ENCODE measurements around the gene MBD5. TPM values are rescaled to one million over a fixed set of nuclear protein-coding genes. Genes with fewer than 3 reads are reported as not detected.
"Not testable (repeated sequence)": the region's sequence is repeated elsewhere in the genome, so short reads cannot be mapped to it uniquely, and the experiment has no call there.

MBD5 gene
- total RNA-seq, 1 donor from 2014 or later, result 95.4 TPM

DNA sequence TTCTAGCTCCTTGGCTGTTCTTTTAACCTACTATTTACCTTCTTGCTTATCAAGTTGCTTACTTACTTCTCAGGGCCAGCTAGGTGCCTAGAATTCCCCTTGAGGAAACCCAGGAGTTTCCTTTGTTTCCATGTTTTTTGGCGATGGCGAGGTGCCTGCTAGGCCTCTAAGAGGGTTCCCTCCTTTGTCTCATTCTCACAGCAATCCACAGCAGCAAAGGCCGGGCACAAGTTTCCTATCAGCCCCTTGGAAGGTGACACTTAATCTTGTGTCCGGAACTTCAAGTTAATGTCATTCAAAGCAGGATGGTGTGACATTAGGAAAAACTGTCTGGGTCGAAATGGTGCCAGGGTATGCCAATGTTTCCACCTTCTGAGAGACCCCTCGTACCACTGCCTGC, 521.7 kb downstream of the MBD5 start:
- H3K27me3 Mint-ChIP-seq (ENCODE audit: unreplicated experiment), result peaks cover 14% of the 10 kb centered on the region
- H3K36me3 Mint-ChIP-seq (ENCODE audit: unreplicated experiment), result peaks cover 7% of the 10 kb centered on the region
- TF ChIP-seq, protein P1, sequence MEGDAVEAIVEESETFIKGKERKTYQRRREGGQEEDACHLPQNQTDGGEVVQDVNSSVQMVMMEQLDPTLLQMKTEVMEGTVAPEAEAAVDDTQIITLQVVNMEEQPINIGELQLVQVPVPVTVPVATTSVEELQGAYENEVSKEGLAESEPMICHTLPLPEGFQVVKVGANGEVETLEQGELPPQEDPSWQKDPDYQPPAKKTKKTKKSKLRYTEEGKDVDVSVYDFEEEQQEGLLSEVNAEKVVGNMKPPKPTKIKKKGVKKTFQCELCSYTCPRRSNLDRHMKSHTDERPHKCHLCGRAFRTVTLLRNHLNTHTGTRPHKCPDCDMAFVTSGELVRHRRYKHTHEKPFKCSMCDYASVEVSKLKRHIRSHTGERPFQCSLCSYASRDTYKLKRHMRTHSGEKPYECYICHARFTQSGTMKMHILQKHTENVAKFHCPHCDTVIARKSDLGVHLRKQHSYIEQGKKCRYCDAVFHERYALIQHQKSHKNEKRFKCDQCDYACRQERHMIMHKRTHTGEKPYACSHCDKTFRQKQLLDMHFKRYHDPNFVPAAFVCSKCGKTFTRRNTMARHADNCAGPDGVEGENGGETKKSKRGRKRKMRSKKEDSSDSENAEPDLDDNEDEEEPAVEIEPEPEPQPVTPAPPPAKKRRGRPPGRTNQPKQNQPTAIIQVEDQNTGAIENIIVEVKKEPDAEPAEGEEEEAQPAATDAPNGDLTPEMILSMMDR (IDR thresholded peaks at IDR 0.05; ENCODE audit: partially characterized antibody, unreplicated experiment), result no peak
- no peak overlapping the region for H3K27ac Mint-ChIP-seq (ENCODE audit: unreplicated experiment)
- H3K4me1 Mint-ChIP-seq (ENCODE audit: low read depth, unreplicated experiment), result peaks cover 16% of the 10 kb centered on the region
- no peak overlapping the region for H3K4me3 Mint-ChIP-seq (ENCODE audit: unreplicated experiment)
- DNase-seq, result no peak
- H3K9me3 Mint-ChIP-seq (ENCODE audit: unreplicated experiment), result peaks cover 10% of the 10 kb centered on the region

DNA sequence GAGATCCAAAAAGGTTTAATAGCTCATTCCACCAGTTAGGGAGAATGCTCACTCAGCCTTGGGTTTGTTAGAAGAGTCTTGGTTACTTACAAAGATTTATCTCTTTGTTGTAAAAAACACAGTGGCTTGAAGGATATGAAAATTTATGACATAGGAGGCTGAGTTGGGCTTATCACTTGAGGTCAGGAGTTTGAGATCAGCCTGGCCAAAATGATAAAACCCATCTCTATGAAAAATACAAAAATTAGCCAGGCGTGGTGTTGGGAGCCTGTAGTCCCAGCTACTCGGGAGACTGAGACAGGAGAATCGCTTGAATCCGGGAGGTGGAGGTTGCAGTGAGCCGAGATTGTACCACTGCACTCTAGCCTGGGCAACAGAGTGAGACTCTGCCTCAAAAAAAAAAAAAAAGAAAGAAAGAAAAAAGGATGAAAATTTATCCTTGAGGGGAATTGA, 522.2 kb downstream of the MBD5 start:
- peaks cover 17% of the 10 kb centered on the region for H3K4me1 Mint-ChIP-seq (ENCODE audit: low read depth, unreplicated experiment)
- DNase-seq; H3K36me3 Mint-ChIP-seq (ENCODE audit: unreplicated experiment); H3K27me3 Mint-ChIP-seq (ENCODE audit: unreplicated experiment); H3K4me3 Mint-ChIP-seq (ENCODE audit: unreplicated experiment); H3K9me3 Mint-ChIP-seq (ENCODE audit: unreplicated experiment); H3K27ac Mint-ChIP-seq (ENCODE audit: unreplicated experiment): not testable (repeated sequence)

DNA sequence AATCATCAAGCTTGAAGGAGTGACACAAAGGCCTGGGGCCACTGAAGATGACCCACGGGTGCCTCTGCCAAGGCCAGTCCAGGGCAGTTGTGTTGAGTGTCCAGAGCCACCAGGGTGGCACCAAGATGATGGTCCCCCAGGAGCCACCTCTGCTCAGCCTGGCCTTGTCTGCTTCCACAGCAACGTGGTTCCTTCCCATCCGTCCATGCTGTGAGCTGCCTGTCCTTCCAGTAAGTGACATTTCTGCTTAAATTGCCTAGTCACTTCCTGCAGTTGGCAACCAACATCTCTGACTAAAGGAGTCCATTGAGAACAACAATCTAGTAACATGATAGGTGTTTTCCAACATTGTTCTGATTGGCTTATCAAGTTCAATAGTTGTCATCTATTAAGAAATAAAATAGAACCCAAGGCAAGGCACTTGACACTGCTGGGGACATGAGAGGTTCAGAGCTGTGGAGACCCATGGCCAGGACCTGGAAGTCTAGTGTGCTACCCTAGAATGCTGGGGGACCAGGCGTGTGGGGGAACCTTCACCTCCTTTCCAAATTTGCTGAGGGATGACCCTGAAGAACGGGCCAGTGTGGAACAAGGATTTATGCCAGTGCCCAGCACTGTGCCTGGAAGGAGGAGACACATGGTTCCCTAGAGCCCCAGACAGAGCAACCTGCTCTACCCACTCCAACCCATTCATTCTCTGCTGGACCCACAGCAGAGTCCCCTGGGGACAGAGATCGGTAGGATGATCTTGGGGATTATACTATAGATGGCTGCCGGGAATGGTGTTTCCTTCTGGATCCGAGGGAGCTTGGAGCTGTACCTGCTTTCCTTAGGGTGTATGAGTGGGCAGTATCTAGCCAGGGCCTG, 524.7 kb downstream of the MBD5 start:
- Mint-ChIP-seq H3K4me3 (ENCODE audit: unreplicated experiment) (no peak overlapping the region), H3K36me3 (ENCODE audit: unreplicated experiment) (peaks cover 5% of the 10 kb centered on the region), H3K9me3 (ENCODE audit: unreplicated experiment) (peaks cover 3% of the 10 kb centered on the region), H3K4me1 (ENCODE audit: low read depth, unreplicated experiment) (peaks cover 16% of the 10 kb centered on the region), H3K27ac (ENCODE audit: unreplicated experiment) (no peak overlapping the region), H3K27me3 (ENCODE audit: unreplicated experiment) (peaks cover 2% of the 10 kb centered on the region)
- DNase-seq, result no peak
- TF ChIP-seq, protein P1 (IDR thresholded peaks at IDR 0.05; ENCODE audit: partially characterized antibody, unreplicated experiment), result no peak

DNA sequence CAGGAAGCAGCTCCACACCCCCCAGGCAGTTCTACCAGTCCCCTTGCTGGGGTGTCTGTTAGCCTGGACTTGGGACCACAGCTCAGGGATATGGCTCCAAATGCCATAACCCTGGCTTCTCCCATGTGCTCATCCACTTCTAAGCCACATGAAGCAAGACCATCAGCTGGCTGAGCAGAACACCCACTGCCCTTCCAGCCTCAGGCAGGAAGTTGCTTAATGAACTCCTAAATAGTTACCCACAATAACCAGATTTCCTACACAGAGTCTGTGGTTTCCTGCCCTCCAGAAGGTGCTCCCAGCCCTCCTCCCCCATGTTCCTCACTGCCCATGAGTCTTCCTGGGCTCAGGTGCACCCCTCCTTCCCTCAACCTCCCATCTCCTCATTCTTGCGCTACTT, 525.4 kb downstream of the MBD5 start:
- TF ChIP-seq, protein P1 (IDR thresholded peaks at IDR 0.05; ENCODE audit: partially characterized antibody, unreplicated experiment), result no peak
- peaks cover 16% of the 10 kb centered on the region for H3K4me1 Mint-ChIP-seq (ENCODE audit: low read depth, unreplicated experiment)
- H3K27me3 Mint-ChIP-seq (ENCODE audit: unreplicated experiment), result peaks cover 2% of the 10 kb centered on the region
- peaks cover 5% of the 10 kb centered on the region for H3K9me3 Mint-ChIP-seq (ENCODE audit: unreplicated experiment)
- H3K36me3 Mint-ChIP-seq (ENCODE audit: unreplicated experiment), result no peaks in the 10 kb centered on the region
- DNase-seq, result no peak
- no peak overlapping the region for H3K4me3 Mint-ChIP-seq (ENCODE audit: unreplicated experiment)
- H3K27ac Mint-ChIP-seq (ENCODE audit: unreplicated experiment), result no peak overlapping the region

DNA sequence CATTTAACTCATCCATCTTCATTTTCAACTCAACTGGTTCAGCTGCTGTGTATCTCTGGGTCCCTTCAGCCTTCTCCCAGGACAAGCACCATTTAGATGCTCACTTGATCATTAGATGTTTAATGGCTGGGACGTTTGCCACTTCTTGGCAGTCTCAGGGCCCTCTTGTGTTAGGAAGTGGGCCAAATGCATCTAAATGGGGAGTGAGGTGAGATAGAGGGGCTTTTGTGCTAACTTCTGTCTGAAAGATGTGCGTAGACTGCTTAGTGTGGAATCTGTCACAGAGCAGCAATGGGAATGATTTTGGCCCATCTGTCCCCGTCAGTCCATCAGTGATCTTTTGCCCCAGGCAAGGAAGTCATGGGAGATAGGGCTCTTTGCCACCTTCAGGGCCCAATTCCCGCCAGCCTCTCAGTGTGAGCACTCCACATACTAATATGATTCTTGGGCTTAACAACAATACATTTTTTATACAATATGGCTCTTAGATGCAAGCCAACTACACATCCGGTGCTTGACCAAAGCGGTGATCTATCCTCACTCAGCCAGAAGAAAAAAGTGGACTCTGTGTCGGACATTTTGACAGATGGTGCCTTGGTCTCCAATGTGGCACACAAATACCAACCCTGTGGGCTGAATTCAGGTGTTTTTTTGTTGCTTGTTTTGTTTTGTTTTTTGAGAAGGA, 528.0 kb downstream of the MBD5 start:
- Mint-ChIP-seq H3K36me3 (ENCODE audit: unreplicated experiment) (no peaks in the 10 kb centered on the region), H3K27me3 (ENCODE audit: unreplicated experiment) (peaks cover 2% of the 10 kb centered on the region), H3K27ac (ENCODE audit: unreplicated experiment) (no peak overlapping the region), H3K9me3 (ENCODE audit: unreplicated experiment) (peaks cover 5% of the 10 kb centered on the region), H3K4me1 (ENCODE audit: low read depth, unreplicated experiment) (peaks cover 20% of the 10 kb centered on the region), H3K4me3 (ENCODE audit: unreplicated experiment) (no peak overlapping the region)
- no peak for DNase-seq
- TF ChIP-seq, protein P1 (IDR thresholded peaks at IDR 0.05; ENCODE audit: partially characterized antibody, unreplicated experiment), result no peak

Data from glutamatergic neuron (in vitro differentiated cells).